ENCODE data around the gene GPR162.
A peak's percentile ranks its signal among the peaks of the same experiment; 100 is the strongest.

Gene GPR162

DNA sequence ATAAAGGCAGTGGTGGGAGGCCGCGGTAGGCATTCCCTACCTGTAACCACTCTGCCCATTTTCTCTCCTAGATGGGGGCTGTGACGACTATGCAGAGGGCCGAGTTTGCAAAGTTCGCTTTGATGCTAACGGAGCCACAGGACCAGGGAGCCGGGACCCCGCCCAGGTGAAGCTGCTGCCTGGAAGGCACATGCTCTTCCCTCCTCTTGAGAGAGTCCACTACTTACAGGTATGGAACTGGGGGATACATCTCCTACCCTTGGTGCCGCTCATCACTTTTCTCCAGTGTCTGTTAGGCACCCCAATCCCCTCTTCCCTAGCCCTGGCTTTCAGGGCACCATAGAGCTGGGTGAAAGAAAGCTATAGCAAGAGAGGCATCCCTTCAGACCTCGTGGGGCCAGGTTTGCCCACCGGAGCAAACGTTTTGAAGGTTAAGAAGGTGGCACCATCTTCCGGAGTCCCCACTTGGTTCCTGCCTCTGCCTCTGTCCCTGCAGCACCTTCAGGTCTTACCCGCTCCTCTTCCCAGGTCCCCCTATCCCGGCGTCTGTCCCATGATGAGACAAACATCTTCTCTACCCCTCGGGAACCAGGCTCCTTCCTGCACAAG lies 4.6 kb downstream of the GPR162 start:
- no peak overlapping the region for H3K4me3 ChIP-seq (replicated peaks; ENCODE audit: low read depth, low read length)
- no peak for TF ChIP-seq CTCF (IDR thresholded peaks at IDR 0.05; ENCODE audit: low read length, missing control alignments)
- DNase-seq (ENCODE audit: low read depth), result no peak

GRCh38 chr12:6826734-6827436 lies 5.3 kb downstream of the GPR162 start:
- TF ChIP-seq CTCF (IDR thresholded peaks at IDR 0.05; ENCODE audit: low read length, missing control alignments), result no peak
- H3K4me3 ChIP-seq (replicated peaks; ENCODE audit: low read depth, low read length), result no peak overlapping the region
- DNase-seq (ENCODE audit: low read depth), result no peak

DNA sequence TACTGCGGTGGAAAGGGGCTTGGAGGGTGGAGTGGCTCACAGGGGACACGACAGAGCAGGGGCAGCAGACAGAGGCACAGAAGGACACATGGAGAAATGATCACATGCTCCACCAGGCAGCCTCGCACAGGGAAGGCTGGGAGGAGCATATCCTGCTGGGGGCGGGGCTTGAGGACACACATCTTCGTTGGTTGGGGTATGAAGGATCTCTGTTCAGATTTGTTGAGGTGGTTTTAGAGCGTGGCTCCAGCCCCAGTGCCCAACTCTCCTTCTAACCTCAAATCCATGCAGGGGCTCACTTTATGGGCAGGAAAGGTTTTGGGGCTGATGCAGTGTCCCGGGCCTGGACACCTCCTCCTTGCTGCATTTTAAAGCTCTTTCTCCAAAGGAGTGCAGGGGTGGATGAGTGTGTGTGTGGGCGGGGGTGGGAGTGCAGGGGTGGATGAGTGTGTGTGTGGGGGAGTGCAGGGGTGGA lies 5.9 kb downstream of the GPR162 start:
- peak; percentile 80 for DNase-seq (ENCODE audit: low read depth)
- TF ChIP-seq CTCF (IDR thresholded peaks at IDR 0.05; ENCODE audit: low read length, missing control alignments), result no peak
- peak overlapping the region; percentile 28 for H3K4me3 ChIP-seq (replicated peaks; ENCODE audit: low read depth, low read length)

GRCh38 chr12:6827982-6828780 lies 6.6 kb downstream of the GPR162 start, which contains the start of gene P3H3:
TSS of gene P3H3 (plus strand) at chr12:6828407. CDS start at chr12:6828441, 34 bp downstream.
- DNase-seq (ENCODE audit: low read depth), result peak; percentile 48
- peak within 1 kb of the TSS; percentile 89 for H3K4me3 ChIP-seq (replicated peaks; ENCODE audit: low read depth, low read length)
- TF ChIP-seq CTCF (IDR thresholded peaks at IDR 0.05; ENCODE audit: low read length, missing control alignments), result no peak

GRCh38 chr12:6828781-6829535 lies 7.3 kb downstream of the GPR162 start:
- peak; percentile 45 for DNase-seq (ENCODE audit: low read depth)
- no peak for TF ChIP-seq CTCF (IDR thresholded peaks at IDR 0.05; ENCODE audit: low read length, missing control alignments)
- peak overlapping the region; percentile 89 for H3K4me3 ChIP-seq (replicated peaks; ENCODE audit: low read depth, low read length)

DNA sequence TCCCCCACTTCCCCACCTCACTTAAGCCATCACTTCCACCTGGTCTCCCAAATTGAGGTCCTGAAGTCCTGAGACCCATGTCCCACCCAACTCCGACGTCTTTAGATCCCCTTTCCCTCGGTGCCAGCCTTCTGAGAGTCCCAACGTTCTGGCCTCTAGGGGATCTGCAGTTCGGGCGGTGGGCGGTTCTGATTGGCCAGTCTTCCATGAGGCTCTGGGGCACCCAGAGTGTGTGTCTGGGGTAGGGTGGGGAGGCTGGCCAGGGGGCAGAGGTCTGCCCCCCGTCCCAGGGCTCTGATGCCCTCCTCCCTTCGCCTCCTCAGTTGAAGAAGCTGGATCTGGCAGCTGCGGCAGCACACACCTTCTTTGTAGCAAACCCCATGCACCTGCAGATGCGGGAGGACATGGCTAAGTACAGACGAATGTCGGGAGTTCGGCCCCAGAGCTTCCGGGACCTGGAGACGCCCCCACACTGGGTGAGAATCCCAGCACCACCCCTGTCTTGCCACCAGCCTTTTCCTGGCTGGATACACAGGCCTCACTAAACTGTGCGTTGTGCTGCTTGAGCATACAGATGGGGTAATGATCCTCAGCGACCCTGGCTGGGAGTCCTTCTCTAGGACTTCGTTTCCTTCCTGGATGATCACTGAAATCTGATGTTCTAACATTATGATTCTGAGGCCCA lies 8.1 kb downstream of the GPR162 start:
- peak overlapping the region; percentile 89 for H3K4me3 ChIP-seq (replicated peaks; ENCODE audit: low read depth, low read length)
- peak; percentile 23 for TF ChIP-seq CTCF (IDR thresholded peaks at IDR 0.05; ENCODE audit: low read length, missing control alignments)
- DNase-seq (ENCODE audit: low read depth), result no peak
